DLD1 (cell line): ENCODE measurements around the gene CEP112.

ENCODE experiments used
- in situ Hi-C: cut with HindIII; loops from 2 replicates; pipeline ENCODE4 v1.10.0; 2017; ENCODE audit warnings: low sequenced_read_pairs

CEP112 gene

GRCh38 chr17:65627891-65628643 is 563.9 kb downstream of the CEP112 start:
- in situ Hi-C loops = no loop called here

- in situ Hi-C loops = no loop called here
These were observed 564.8 kb downstream of the CEP112 start for GRCh38 chr17:65627108-65627507.

GRCh38 chr17:65626451-65626850 is 565.5 kb downstream of the CEP112 start:
- in situ Hi-C loops = no loop called here

- in situ Hi-C loops = no loop called here
These were observed 573.4 kb downstream of the CEP112 start for GRCh38 chr17:65618516-65618915.

- in situ Hi-C loops = no loop called here
These were observed 574.4 kb downstream of the CEP112 start for GRCh38 chr17:65617496-65617895.

GRCh38 chr17:65609749-65610148 is 582.2 kb downstream of the CEP112 start:
- in situ Hi-C loops = no loop called here

- in situ Hi-C loops = no loop called here
These were observed 582.6 kb downstream of the CEP112 start for GRCh38 chr17:65609286-65609685.

GRCh38 chr17:65604070-65604469 is 587.9 kb downstream of the CEP112 start:
- in situ Hi-C loops = no loop called here

GRCh38 chr17:65601881-65602280 is 590.1 kb downstream of the CEP112 start:
- in situ Hi-C loops = no loop called here

GRCh38 chr17:65601145-65601544 is 590.8 kb downstream of the CEP112 start:
- in situ Hi-C loops = no loop called here

GRCh38 chr17:65600518-65600917 is 591.4 kb downstream of the CEP112 start:
- in situ Hi-C loops = no loop called here

GRCh38 chr17:65599650-65600049 is 592.3 kb downstream of the CEP112 start:
- in situ Hi-C loops = no loop called here

- in situ Hi-C loops = no loop called here
These were observed 593.2 kb downstream of the CEP112 start for GRCh38 chr17:65598746-65599145.

GRCh38 chr17:65595071-65595656 is 596.8 kb downstream of the CEP112 start:
- in situ Hi-C loops = no loop called here

GRCh38 chr17:65593855-65594845 is 597.8 kb downstream of the CEP112 start:
- in situ Hi-C loops = no loop called here

- in situ Hi-C loops = no loop called here
These were observed 598.7 kb downstream of the CEP112 start for GRCh38 chr17:65593092-65593854.

GRCh38 chr17:65592125-65592965 is 599.6 kb downstream of the CEP112 start:
- in situ Hi-C loops = no loop called here

- in situ Hi-C loops = no loop called here
These were observed 602.6 kb downstream of the CEP112 start for GRCh38 chr17:65589321-65589720.

GRCh38 chr17:65588181-65588808 is 603.6 kb downstream of the CEP112 start:
- in situ Hi-C loops = no loop called here
